Ovary (tissue), 9 donors: ENCODE data around the gene GRID1. TPM values are rescaled to one million over a fixed set of nuclear protein-coding genes. Genes with fewer than 3 reads are reported as not detected.

Source experiments
- DNase-seq, 5 donors: peaks; one replicate each; pipeline ENCODE4 v3.0.0-alpha.2; 2019 to 2020
- H3K27ac ChIP-seq, 2 donors: fragments of 200-600 bp; one replicate each; pipeline versions ENCODE4 v1.5.1 to v1.8.0; 2019 to 2022
- H3K27me3 ChIP-seq: fragments of 200-600 bp; one replicate; pipeline ENCODE4 v1.8.0; 2022
- H3K36me3 ChIP-seq: fragments of 200-600 bp; sonication (generic); one replicate; pipeline ENCODE4 v1.5.1; 2019
- H3K4me1 ChIP-seq: one replicate; pipeline ENCODE4 v1.8.1; 2013; ENCODE audit warnings: mild to moderate bottlenecking, moderate library complexity; ENCODE audit not compliant: insufficient read depth
- H3K4me3 ChIP-seq: fragments of 200-600 bp; sonication (generic); one replicate; pipeline ENCODE4 v1.5.1; 2017
- H3K9me3 ChIP-seq, 2 donors: fragments of 200-600 bp in 1 of 2; sonication (generic) in 1 of 2; one replicate each; pipeline versions ENCODE4 v1.5.1 to v1.8.1; 2013 to 2019; ENCODE audit warnings: mild to moderate bottlenecking in 1 of 2, moderate library complexity in 1 of 2
- CTCF ChIP-seq, 3 donors: fragments of 450-650 bp in 2 of 3; fragments of 200-600 bp in 1 of 3; IDR thresholded peaks; one replicate each; pipeline versions ENCODE4 v1.5.1 to v1.8.0; 2016 to 2022; ENCODE audit warnings: antibody characterized with exemption in 3 of 3, mild to moderate bottlenecking in 1 of 3
- EP300 ChIP-seq: sonication (generic); formaldehyde crosslinking; IDR thresholded peaks from one replicate; pipeline ENCODE4 v1.6.1; 2017; ENCODE audit warnings: antibody characterized with exemption
- POLR2A ChIP-seq: fragments of 450-650 bp; IDR thresholded peaks from one replicate; pipeline ENCODE4 v1.6.1; 2017; ENCODE audit warnings: antibody characterized with exemption, mild to moderate bottlenecking, moderate library complexity
- WGBS, 3 donors: extraction: QIAGEN DNeasy Blood & Tissue Kit in 1 of 3; methylation state at CpG; one replicate each; pipeline versions ENCODE4 v1.1.5 to v1.1.7; 2013 to 2017; 5-methylcytosine and 5-hydroxymethylcytosine counted together
- intact Hi-C, 4 donors: fragments of 100-400 bp; cut with DNase I; formaldehyde crosslinking; loops; one replicate each; pipeline versions ENCODE4 v1.11.0 to v1.15.1; 2022 to 2023
- polyA plus RNA-seq, 2 donors: library from polyadenylated mRNA; stranded (reverse); fragments of 200-250 nt in 1 of 2; fragments of 350-450 nt in 1 of 2; fragmentation: Illumina TruSeq in 1 of 2; extraction: RNeasy Lipid Tissue Mini Kit (QIAGEN cat#74804) in 1 of 2; gene quantifications; one replicate each; pipeline ENCODE4 v1.2.3, GENCODE V29; 2013 to 2014
- total RNA-seq, 7 donors: library from RNA; depleted of rRNA in 2 of 7; stranded (reverse); fragments of >200 nt in 2 of 7; fragmentation: NEBNext Ultra II Directional in 3 of 7; extraction: Animal tissue kit (Norgen Biotek cat#: 25700) in 3 of 7; gene quantifications; one replicate each; pipeline versions ENCODE4 v1.1.0 to v1.2.4, GENCODE V29; 2016 to 2023
- donor health status: DM: no; HTN: no; CAD: no; lungs with moderate emphysema.
- donor health status: DM: no; HTN: no; CAD: no.
- donor health status: Bipolar disorder and iron deficiency.
- donor health status: DM: yes; HTN: yes; CAD: no.
- donor health status: DM: no; HTN: no; CAD: no.
- donor health status: DM: yes; HTN: yes; CAD: no.

Gene GRID1
- total and polyA plus RNA-seq, 9 donors, result 0.57 to 6.2 (median 1.8) TPM

GRCh38 chr10:86149257-86149656 is 217.3 kb downstream of the GRID1 start:
- Histone ChIP-seq H3K9me3 (no peaks in the 10 kb centered on the region), H3K4me3 (no peak overlapping the region), H3K36me3 (no peaks in the 10 kb centered on the region), H3K27me3 (no peaks in the 10 kb centered on the region), H3K27ac (no peak overlapping the region), H3K4me1 (no peaks in the 10 kb centered on the region)
- DNase-seq, result no peak
- WGBS, 3 donors, result 51 to 72% (median 62%) methylated on average over 7 of the region's 7 CpGs
- intact Hi-C loops, result no loop called here
- TF ChIP-seq EP300 (no peak), CTCF (IDR thresholded peaks at IDR 0.05) (no peak), POLR2A (no peak)

- no peaks in the 10 kb centered on the region for H3K9me3 ChIP-seq
- 57 to 67% (median 62%) methylated on average over 2 of the region's 2 CpGs for WGBS, 3 donors
- H3K27ac ChIP-seq, result no peak overlapping the region
- H3K36me3 ChIP-seq, result no peaks in the 10 kb centered on the region
- TF ChIP-seq EP300 (no peak), POLR2A (no peak), CTCF (IDR thresholded peaks at IDR 0.05) (no peak)
- no peak for DNase-seq
- H3K4me1 ChIP-seq, result no peaks in the 10 kb centered on the region
- intact Hi-C loops, result no loop called here
- H3K4me3 ChIP-seq, result no peak overlapping the region
- no peaks in the 10 kb centered on the region for H3K27me3 ChIP-seq
Measured at GRCh38 chr10:86148117-86148516, 218.5 kb downstream of the GRID1 start.

GRCh38 chr10:86144301-86144700 is 222.3 kb downstream of the GRID1 start:
- no peak for DNase-seq
- TF ChIP-seq EP300 (no peak), CTCF (IDR thresholded peaks at IDR 0.05) (no peak), POLR2A (no peak)
- no peaks in the 10 kb centered on the region for H3K36me3 ChIP-seq
- no peak overlapping the region for H3K4me3 ChIP-seq
- no peaks in the 10 kb centered on the region for H3K4me1 ChIP-seq
- no peak overlapping the region for H3K27ac ChIP-seq
- intact Hi-C loops, result no loop called here
- H3K27me3 ChIP-seq, result no peaks in the 10 kb centered on the region
- no peaks in the 10 kb centered on the region for H3K9me3 ChIP-seq
- 76 to 82% (median 80%) methylated on average over 8 of the region's 8 CpGs for WGBS, 3 donors

GRCh38 chr10:86141896-86142295 is 224.7 kb downstream of the GRID1 start:
- intact Hi-C loops, result no loop called here
- DNase-seq, result no peak
- TF ChIP-seq CTCF (IDR thresholded peaks at IDR 0.05) (no peak), EP300 (no peak), POLR2A (no peak)
- WGBS, 3 donors, result 61 to 75% (median 62%) methylated on average over 5 of the region's 5 CpGs
- Histone ChIP-seq H3K4me1 (no peaks in the 10 kb centered on the region), H3K9me3 (no peaks in the 10 kb centered on the region), H3K27me3 (no peaks in the 10 kb centered on the region), H3K27ac (no peak overlapping the region), H3K36me3 (no peaks in the 10 kb centered on the region), H3K4me3 (no peak overlapping the region)
